HG02588 (cell line): ENCODE data around the gene DOCK9.
"Not testable (repeated sequence)": the region's sequence is repeated elsewhere in the genome, so short reads cannot be mapped to it uniquely, and the experiment has no call there.

Experiments
- ATAC-seq: cut with Tn5 transposase; IDR thresholded peaks from one replicate; pipeline ENCODE4 v1.9.1; 2021; ENCODE audit warnings: mild to moderate bottlenecking, moderate library complexity; ENCODE audit not compliant: unreplicated experiment

The DOCK9 gene

DNA sequence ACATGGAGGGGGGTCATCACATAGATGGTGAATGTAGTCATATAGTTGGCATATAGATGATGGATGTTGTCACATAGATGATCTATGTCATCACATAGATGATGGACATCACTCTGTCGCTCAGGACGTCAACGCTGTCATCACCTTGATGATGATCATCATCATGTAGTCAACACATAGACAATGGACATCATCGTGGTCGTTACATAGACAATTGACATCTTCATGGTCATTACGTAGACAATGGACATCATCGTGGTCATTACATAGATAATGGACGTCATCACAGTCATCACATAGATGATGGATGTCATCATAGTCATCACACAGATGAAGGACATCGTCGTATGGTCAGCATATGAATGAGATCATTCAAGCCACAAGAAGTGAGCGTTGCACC, 196.8 kb downstream of the DOCK9 start:
- ATAC-seq: no peak

DNA sequence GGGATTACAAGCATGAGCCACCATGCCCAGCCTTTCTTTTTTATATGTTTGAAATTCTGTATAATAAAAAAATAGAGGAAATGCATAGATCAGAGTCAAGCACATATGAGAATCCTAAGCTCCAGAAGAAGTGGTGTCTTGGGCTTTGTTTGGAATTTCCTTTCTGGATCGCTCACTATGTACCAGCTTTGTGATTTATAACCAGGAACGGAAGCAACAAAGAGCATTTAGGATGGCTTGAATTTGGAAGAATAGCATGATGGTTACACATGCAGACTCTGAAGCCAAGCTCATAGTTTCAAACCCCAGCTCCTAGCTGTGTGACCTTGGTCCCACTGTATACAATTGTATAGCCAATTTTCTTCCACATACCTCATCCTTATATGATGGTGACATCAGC, 197.4 kb downstream of the DOCK9 start:
- ATAC-seq: no peak

DNA sequence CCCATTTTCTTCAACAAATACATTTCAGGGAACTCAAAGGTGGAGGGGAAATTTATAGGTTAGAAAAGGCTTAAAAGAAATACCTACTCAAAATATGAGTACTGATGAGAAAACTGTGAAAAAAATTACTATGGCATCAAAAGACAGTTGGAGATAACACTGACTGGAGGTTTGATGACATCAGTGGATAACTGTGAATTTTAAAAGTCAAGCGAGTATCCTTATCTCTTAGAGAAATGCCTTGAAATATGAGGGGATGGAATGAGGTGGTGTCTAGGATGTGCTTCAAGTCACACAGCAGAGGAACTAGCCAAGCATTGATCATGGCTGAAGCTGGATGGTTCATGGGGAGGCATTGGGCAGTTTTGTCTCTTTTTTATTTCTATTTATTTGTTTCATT, 198.2 kb downstream of the DOCK9 start:
- no peak for ATAC-seq

DNA sequence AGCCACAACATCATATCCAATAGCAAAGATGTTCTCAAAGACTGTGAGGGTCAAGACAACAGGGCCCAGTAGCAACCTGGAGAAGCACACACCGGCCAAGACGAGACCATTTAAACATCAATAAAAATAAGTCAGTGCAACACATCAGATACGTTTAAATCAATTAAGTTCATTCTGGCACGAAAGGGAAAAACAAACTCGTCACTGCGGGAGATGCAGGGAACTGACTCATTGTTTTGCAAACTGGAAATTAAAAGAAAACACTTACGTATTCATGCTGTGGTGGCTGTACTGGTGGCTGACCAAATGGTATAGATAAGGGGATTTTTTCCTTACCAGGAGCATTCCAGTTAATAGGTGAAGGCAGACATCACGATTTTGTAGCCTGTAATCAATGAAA, 199.1 kb downstream of the DOCK9 start:
- no peak for ATAC-seq

DNA sequence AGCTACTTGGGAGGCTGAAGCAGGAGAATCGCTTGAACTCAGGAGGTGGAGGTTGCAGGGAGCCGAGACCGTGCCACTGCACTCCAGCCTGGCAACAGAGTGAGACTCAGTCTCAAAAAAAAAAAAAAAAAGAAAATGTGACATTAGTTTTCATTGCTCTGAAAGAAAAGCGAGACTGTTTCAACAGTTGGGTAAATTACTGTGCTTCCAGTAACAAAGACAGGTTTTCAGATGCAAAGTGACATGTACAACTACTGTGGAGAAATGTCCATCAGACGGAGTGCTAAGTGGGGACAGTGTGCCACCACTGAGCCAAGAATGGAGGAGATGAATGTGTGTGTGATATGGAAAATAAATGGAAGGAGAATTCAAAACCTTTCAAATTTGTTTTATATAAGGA, 201.2 kb downstream of the DOCK9 start:
- no peak for ATAC-seq

DNA sequence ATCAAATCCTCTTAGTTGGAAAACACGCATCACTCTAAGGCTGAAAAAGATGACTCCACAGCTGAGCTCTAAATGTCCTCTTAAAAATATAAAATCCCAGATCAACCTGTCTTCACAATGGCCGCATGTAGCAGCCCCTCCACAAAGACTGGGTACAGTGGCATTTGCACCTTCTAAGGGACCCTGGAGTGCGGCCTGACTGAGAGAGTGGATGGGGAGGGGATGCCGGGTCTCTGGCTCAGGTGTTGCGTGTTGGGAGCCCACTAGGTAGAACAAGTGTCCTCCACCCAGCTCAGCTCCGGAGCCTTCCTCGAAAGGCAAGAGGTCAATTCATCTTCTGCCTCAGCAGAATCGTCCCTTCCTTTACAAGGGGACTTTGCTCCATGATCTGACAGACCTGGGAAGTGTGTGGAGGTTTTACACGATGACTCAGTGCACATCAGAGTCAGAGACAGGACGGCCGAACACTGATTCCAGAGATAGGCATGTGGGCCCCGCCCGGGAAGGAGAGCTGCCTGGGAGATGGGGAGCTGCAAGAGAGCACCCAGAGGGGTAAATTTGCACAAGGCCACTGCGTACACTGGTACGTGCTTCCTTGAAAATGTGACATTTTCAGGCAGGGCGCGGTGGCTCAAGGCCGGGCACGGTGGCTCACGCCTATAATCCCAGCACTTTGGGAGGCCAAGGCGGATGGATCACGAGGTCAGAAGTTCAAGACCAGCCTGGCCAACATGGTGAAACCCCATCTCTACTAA, 201.8 kb downstream of the DOCK9 start:
- no peak for ATAC-seq

DNA sequence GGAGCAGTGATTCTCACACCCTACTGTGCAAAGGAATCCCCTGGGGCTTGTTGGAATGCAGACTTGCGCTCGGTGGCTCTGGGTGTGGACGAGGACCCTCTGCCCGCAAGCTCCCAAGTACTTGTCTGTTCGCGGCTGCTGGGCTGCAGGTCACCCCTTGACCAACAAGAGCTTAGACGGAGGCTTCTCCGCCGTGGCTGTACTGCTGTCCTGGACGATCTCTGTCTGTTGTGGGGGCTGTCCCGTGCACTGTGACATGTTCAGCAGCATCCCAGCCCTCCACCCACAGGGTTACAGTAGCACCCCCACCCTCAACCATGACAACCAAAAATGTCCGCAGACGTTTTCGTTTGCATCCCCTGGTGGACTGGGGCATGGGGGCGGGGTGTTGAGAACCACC, 202.5 kb downstream of the DOCK9 start:
- ATAC-seq: no peak

DNA sequence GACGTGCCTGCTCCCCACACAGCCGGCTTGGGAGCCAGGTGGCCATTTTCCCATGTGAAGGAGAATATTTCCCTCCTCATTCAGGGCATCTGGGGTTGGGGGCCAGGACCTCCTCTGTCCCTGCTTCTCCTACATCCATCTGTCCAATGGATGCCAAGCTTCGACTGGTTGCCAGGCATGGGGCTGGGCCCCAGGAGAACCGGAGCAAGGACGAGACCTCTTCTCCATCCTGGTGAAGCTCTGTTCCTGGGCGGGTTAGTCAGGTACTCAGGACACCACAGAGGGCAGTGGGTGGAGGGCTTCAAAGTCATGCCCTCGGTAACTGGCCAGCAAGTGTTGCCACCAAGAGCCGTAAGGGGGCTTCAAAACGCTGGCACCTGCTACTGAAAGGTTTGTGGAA, 203.1 kb downstream of the DOCK9 start:
- ATAC-seq: no peak

DNA sequence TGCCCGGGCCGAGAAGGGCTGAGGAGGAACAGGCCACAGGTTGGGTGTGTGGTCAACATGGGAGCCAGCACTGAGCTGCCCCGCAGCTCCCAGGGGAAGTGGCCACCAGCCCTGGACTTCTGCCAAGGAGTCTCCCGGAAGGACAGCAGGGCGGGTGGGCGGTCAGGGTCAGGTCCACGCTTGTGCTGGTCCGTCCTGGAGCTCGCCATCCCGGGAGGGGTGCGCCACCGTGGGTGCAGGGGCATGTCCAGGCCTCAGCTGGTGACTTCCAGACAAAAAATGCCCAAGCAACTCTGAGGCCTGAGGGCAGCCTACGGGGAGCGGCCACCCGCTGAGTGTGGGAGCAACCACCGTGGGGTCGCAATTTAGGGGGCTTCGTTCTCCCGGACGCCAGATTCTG, 203.9 kb downstream of the DOCK9 start:
- no peak for ATAC-seq

DNA sequence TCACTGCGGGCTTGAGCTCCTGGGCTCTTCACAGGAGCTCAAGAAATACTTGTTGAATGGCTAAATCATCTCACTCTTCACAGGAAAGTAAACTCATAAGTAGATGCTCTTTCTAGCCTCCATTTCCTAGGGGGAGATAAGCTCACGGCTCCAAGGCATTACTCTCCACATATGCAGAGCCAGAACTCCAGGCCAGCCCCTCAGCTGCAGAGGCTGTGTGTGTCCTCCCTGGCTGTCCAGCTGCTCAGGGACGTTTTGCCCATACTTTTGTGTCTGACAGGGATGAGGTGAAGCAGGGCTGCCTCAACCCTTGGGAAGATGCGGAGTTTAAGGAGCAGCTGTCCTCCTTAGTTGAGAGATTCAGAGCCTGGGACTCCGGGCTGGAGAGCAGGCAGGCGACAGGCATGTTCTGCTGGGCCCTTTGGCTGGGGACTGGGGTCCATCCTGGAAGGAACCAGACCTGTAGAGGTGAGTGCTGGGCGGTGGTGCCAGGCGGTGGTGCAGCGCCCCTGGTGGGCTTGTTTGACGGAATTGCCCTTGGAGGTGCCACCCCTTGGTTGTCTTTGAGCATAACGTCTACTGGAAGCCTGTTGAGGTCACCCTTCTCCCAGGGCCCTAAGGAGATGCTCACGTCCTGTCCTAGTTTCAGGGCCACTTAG, 204.9 kb downstream of the DOCK9 start:
- ATAC-seq: no peak

DNA sequence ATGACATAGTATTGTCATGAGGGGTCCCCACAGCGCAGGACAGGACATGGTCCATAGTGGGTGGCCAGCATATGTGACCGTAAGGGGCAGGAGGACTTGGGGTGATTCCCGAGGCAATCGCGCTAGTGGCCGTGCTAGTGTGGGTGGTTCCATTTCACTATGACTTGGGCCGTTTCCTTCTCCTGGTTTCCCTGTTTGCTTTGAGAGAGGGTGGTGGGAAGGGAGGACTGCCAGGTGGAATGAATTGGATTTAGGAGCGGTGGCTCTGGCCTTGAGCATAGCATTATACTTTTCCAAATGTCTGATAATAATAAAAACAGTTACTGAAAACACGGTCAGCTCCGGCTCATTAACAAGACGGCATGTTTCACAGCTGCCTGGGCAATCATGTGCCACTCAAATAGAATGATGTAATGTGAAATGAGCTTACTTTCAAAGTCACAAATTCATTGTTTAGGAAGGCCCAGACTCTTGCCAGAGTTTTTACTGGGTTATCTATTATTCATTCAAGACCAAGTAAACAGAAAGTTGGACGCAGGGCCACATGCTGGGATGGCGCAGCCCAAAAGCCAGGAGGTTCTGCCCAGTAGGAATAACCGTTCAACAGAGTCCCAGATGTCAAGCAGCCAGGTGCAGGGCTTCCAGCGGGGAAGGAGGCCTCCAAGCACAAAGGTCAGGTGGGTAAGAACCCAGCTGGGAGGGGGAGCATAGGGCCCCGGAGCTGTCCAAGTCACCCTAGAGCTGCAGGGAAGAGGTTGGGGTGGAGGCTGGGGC, 205.8 kb downstream of the DOCK9 start:
- no peak for ATAC-seq

DNA sequence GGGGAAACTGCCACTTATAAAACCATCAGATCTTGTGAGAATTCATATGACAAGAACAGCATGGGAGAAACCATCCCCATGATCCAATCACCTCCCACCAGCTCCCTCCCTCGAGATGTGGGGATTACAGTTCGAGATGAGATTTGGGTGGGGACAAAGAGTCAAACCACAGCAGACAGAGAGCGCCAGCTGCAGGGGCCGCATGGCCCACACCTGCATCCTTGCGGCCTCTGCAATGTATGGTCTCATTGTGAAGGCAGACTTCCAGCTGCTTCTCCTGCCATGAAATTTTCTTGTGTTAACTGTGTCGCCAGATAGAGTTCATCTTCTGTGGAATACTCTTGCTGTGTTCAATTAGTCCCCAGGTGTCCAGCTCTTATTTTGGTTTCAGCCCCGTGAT, 208.1 kb downstream of the DOCK9 start:
- no peak for ATAC-seq

DNA sequence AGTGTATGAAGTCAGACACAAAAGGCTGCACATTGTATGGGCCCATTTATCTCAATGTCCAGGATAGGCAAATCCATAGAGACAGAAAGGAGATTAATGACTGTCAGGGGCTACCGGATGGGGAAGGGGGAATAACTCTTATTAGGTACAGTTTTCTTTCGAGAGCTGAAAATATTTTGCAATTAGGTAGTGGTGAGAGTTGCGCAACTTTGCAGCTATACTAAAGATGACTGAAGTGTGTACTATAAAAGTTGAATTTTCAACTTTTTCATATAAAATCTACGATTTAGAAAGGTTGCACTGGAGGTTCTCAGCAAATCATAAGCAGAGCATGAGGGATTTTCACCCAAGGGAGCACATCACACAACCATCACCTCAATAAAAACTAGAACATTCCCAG, 209.3 kb downstream of the DOCK9 start:
- no peak for ATAC-seq

DNA sequence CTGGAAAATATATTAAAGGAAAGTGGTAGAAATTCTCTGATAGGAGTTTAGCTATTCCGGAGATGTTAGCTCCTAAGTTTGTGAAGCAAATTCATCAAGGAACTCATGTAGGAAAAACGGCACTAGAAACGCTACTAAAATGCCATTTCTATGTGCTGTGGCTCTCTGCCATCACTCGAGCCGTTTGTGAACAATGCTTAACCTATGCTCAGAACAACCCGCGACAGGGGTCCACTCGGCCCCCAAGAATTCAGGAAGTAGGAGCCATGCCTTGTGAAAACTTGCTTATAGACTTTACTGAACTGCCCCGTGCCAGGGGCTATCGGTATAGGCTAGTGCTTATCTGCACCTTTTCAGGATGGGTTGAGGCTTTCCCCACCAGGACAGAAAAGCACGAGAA, 211.2 kb downstream of the DOCK9 start:
- no peak for ATAC-seq

DNA sequence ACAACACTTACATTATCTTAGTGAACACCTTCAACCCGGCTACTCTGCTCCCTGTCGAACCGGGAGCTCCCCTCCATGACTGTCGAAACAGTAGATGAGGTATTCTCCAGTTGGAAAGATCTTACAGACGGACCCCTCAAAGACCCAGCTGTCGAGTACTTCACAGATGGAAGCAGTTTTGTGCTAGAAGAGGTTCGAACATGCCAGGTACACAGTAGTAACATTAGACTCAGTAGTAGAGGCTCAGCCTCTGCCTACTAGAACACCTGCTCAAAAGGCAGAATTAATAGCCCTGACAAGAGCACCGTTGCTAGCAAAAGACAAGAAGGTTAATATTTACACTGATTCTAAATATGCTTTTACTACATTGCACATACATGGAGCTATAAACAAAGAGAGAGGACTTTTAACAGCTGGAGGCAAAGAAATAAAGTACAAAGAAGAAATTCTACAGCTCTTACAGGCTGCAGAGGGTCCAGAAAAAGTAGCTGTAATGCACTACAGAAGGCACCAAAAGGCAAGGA, 211.8 kb downstream of the DOCK9 start:
- no peak for ATAC-seq

DNA sequence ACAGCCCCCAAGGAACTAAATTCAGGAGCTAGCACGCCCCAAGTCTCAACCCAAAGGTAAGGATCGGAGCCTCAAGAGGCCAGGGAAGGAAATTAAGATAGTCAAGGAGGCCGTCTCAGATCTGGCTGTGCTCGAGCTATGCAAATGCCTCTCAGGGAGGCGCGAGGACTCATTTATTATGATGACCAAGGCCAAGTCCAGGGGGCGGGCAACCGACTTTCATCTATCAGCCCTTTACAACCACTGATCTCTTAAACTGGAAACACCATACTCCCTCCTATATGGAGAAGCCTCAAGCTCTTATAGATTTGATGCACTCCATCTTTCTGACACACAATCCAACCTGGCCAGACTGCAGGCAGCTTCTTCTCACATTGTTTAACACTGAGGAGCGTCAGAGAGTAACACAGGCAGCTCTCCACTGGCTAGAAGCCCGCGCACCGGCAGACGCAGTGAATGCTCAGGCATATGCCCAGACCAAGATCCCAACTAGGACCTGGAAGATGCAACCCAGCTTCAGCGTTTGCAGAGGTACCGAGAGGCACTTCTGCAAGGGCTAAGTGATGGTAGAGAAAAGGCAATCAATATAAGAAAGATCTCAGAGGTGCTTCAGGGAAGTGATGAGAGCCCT, 215.8 kb downstream of the DOCK9 start:
- ATAC-seq: no peak

DNA sequence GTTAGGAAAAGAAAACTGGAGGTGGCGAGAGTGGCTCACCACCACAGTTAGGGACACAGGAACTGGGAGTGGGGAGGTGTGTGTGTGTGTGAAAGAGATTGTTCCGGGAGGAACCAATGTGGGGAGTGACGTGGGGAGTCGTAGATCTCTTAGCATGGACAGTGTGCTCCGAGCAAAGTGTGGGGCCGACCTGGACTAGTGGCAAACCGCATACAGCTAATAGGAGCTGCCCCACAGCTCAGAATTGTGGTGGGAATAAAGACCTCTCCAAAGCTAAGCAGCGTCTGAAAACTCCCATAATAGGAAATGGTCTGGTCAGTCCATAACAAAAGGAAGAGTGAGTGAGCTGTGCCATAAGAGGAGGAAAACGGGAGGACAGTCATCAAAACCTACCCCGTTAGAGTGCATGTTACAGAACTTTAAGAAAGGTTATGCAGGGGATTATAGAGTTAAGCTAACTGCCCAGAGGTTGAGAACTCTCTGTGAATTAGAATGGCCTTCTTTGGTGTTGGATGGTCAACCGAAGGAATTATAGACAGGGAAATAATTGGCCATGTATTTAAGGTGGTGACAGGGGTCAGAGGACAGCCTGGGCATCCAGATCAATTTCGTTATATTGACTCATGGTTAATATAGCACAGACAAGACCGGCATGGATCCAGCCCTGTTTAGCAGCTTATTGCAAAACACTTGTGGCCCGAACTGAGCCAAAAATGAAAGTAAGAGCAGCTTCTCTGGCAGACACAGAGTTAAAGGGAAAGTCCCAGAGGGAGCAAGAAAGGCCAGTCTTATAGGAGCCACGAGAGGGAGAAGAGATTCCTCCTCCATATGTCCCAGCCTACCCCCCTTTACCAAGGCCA, 216.5 kb downstream of the DOCK9 start:
- ATAC-seq: no peak

DNA sequence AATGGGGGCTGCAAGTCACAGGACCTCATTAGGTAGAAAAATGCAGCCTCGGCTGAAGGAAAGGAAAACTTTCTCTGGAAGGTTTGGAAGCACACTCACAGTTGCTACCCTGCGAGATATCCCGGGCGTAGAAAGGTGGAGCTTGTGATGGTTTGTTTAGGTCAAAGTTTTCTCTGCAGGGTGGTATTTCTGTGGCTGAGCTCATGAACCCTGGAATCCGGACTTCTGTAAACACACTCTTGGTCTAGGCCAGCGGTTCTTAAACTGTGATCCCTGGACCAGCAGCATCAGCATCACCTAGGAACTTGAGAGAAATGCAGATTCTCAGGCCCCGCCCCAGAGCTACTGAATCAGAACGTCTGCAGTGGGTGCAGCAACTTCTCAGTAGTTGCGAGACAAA, 222.1 kb downstream of the DOCK9 start:
- ATAC-seq: no peak

DNA sequence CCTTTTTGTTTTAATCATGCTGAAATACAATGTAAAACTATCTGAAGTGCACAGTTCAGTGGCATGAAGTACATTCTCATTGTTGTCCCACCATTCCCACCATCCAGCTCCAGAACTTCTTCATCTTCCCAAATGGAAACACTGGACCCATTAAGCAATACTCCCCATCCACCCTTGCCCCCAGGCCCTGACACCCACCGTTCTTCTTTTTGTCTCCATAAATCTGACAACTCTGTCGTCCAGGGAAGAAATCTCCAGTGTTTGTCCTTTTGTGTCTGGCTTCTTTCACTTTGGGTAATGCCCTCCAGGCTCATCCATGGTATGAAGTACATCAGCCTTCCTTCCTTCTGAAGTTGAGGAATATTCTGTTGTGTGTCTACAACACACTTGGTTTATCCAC, 222.7 kb downstream of the DOCK9 start:
- no peak for ATAC-seq

DNA sequence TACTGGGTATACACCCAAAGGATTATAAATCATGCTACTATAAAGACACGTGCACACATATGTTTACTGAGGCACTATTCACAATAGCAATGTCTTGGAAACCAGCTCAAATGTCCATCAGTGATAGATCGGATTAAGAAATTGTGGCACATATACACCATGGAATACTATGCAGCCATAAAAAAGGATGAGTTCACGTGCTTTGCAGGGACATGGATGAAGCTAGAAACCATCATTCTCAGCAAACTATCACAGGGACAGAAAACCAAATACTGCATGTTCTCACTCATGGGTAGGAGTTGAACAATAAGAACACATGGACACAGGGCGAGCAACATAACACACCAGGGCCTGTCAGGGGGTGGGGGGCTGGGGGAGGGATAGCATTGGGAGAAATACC, 223.4 kb downstream of the DOCK9 start:
- ATAC-seq: not testable (repeated sequence)
